NCI-H2196 treated with DMSO at 0.1 percent for 48 hours (cell line): ENCODE data around the gene PRKAA1.
"Not testable (repeated sequence)": the region's sequence is repeated elsewhere in the genome, so short reads cannot be mapped to it uniquely, and the experiment has no call there.

Source experiments
- DNase-seq: peaks from one replicate; lab custom pipeline; 2025; ENCODE audit not compliant: unreplicated experiment; lab: John Stamatoyannopoulos, UW

Gene PRKAA1

GRCh38 chr5:40734986-40735385 is 63.2 kb downstream of the PRKAA1 start:
- no peak for DNase-seq

- DNase-seq: no peak
Observed at GRCh38 chr5:40733879-40734563, 64.2 kb downstream of the PRKAA1 start.

GRCh38 chr5:40733434-40733833 is 64.7 kb downstream of the PRKAA1 start:
- DNase-seq: no peak

- not testable (repeated sequence) for DNase-seq
Observed at GRCh38 chr5:40722497-40722911, 75.7 kb downstream of the PRKAA1 start.

GRCh38 chr5:40720069-40720468 is 78.1 kb downstream of the PRKAA1 start:
- no peak for DNase-seq

GRCh38 chr5:40717281-40717680 is 80.9 kb downstream of the PRKAA1 start:
- no peak for DNase-seq

GRCh38 chr5:40716590-40716989 is 81.6 kb downstream of the PRKAA1 start:
- no peak for DNase-seq

- DNase-seq: no peak
Observed at GRCh38 chr5:40716000-40716399, 82.2 kb downstream of the PRKAA1 start.

- no peak for DNase-seq
Observed at GRCh38 chr5:40714001-40714400, 84.2 kb downstream of the PRKAA1 start.

GRCh38 chr5:40710575-40710974 is 87.6 kb downstream of the PRKAA1 start:
- not testable (repeated sequence) for DNase-seq
